Fibroblast of upper back skin (primary cell): ENCODE measurements around the gene C15orf62.
A peak's percentile ranks its signal among the peaks of the same experiment; 100 is the strongest.

Experiments used
- DNase-seq: peaks from one replicate; pipeline ENCODE4 v3.0.0-alpha.2; 2013

The C15orf62 gene

GRCh38 chr15:40785164-40785563 lies 15.4 kb downstream of the C15orf62 start:
- DNase-seq = no peak

GRCh38 chr15:40785814-40786213 lies 16.0 kb downstream of the C15orf62 start:
- DNase-seq = no peak

- DNase-seq = peak; percentile 71
These were observed 17.6 kb downstream of the C15orf62 start for GRCh38 chr15:40787344-40787841.

- no peak for DNase-seq
These were observed 18.2 kb downstream of the C15orf62 start for GRCh38 chr15:40787991-40788390.

GRCh38 chr15:40789119-40789518 lies 19.3 kb downstream of the C15orf62 start:
- no peak for DNase-seq

GRCh38 chr15:40789999-40790398 lies 20.2 kb downstream of the C15orf62 start:
- DNase-seq = no peak

GRCh38 chr15:40790718-40791117 lies 20.9 kb downstream of the C15orf62 start:
- DNase-seq = no peak

- no peak for DNase-seq
These were observed 22.6 kb downstream of the C15orf62 start for GRCh38 chr15:40792394-40792793.

GRCh38 chr15:40793216-40793989 lies 23.6 kb downstream of the C15orf62 start:
- DNase-seq = peak; percentile 90

GRCh38 chr15:40796041-40796440 lies 26.3 kb downstream of the C15orf62 start:
- DNase-seq = no peak

GRCh38 chr15:40796512-40796911 lies 26.7 kb downstream of the C15orf62 start:
- no peak for DNase-seq

GRCh38 chr15:40799523-40799922 lies 29.7 kb downstream of the C15orf62 start:
- no peak for DNase-seq

GRCh38 chr15:40803076-40803475 lies 33.3 kb downstream of the C15orf62 start:
- DNase-seq = no peak

GRCh38 chr15:40803688-40804087 lies 33.9 kb downstream of the C15orf62 start:
- DNase-seq = no peak

GRCh38 chr15:40806672-40807027 lies 36.9 kb downstream of the C15orf62 start:
- DNase-seq = no peak

- peak; percentile 98 for DNase-seq
These were observed 37.5 kb downstream of the C15orf62 start, which contains the start of the genes DNAJC17 and ZFYVE19 for GRCh38 chr15:40807028-40807887. Gene DNAJC17 (minus strand): TSS chr15:40807473. CDS start chr15:40807446, 27 bp downstream. Gene ZFYVE19 (plus strand): TSS chr15:40807089. CDS start chr15:40807590, 501 bp downstream.

GRCh38 chr15:40807888-40808461 lies 38.2 kb downstream of the C15orf62 start:
- no peak for DNase-seq

- DNase-seq = no peak
These were observed 39.2 kb downstream of the C15orf62 start for GRCh38 chr15:40808861-40809450.

- no peak for DNase-seq
These were observed 43.1 kb downstream of the C15orf62 start for GRCh38 chr15:40812721-40813425.

GRCh38 chr15:40815042-40815698 lies 45.4 kb downstream of the C15orf62 start:
- no peak for DNase-seq

GRCh38 chr15:40819048-40819447 lies 49.3 kb downstream of the C15orf62 start:
- no peak for DNase-seq

- DNase-seq = no peak
These were observed 51.4 kb downstream of the C15orf62 start for GRCh38 chr15:40821195-40821594.
